Embryonic facial prominence (tissue), 1 donor: Measurements from ENCODE around the gene VRTN.
"Not testable (repeated sequence)": the region's sequence is repeated elsewhere in the genome, so short reads cannot be mapped to it uniquely, and the experiment has no call there.

Experiments
- DNase-seq: peaks from one replicate; pipeline ENCODE4 v3.0.0-alpha.2; 2016; ENCODE audit errors: extremely low spot score

Gene VRTN, protein sequence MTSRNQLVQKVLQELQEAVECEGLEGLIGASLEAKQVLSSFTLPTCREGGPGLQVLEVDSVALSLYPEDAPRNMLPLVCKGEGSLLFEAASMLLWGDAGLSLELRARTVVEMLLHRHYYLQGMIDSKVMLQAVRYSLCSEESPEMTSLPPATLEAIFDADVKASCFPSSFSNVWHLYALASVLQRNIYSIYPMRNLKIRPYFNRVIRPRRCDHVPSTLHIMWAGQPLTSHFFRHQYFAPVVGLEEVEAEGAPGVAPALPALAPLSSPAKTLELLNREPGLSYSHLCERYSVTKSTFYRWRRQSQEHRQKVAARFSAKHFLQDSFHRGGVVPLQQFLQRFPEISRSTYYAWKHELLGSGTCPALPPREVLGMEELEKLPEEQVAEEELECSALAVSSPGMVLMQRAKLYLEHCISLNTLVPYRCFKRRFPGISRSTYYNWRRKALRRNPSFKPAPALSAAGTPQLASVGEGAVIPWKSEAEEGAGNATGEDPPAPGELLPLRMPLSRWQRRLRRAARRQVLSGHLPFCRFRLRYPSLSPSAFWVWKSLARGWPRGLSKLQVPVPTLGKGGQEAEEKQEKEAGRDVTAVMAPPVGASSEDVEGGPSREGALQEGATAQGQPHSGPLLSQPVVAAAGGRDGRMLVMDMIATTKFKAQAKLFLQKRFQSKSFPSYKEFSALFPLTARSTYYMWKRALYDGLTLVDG

DNA sequence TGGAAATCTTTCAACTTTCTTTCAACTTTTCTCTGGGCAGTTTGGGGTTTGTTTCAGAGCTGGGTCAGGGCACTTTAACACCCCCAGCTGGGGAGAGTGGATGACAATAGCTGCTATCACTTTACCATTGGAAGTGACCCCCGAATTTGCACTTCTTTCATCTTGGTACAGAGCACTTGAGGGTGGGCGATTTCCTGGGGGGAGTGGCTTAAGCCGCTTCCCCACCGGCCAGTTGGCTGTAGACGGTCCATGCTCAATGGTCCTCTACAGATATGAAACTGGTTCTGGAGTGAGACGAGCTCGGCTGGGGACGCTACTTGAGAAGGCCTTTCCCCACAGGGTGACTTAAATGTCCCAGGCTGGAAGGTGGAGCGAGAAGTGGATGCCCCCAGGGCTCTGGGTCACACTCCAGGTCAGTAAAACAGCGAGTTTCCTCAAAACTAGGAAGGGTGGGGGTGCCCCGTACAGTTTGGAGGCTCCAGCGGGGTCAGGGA, at the start of gene VRTN:
Gene VRTN (plus strand): TSS at position 231 of the 494 bp plus-strand sequence. CDS start 8,313 bp downstream, outside the sequence.
- no peak for DNase-seq

- no peak for DNase-seq
Observed at GRCh38 chr14:74299061-74299545, 49.2 kb upstream of the VRTN start.

- DNase-seq = no peak
Observed at GRCh38 chr14:74301594-74302151, 46.6 kb upstream of the VRTN start.

DNA sequence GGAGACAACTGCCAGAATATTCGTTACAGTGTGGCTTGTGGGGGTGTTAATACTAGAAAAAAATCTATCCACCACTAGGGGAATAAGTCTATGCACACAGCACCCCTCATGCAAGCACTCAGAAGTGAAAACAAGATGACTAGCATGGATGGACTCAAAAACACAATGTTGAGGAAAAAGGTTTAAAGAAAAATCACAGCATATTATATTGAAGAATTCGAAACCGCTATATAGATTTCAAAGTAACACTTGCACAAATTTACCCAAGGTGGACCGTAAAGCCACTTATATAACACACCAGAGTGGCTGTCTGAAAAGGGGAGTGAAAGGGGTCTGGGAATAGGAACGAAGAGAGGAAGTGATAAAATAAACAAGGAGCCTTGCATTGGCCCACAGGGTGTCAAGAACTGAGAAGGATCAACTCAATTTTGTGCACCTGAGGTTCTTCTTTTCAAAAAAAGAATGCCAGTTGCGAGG, 46.1 kb upstream of the VRTN start:
- peak; percentile 12 for DNase-seq

DNA sequence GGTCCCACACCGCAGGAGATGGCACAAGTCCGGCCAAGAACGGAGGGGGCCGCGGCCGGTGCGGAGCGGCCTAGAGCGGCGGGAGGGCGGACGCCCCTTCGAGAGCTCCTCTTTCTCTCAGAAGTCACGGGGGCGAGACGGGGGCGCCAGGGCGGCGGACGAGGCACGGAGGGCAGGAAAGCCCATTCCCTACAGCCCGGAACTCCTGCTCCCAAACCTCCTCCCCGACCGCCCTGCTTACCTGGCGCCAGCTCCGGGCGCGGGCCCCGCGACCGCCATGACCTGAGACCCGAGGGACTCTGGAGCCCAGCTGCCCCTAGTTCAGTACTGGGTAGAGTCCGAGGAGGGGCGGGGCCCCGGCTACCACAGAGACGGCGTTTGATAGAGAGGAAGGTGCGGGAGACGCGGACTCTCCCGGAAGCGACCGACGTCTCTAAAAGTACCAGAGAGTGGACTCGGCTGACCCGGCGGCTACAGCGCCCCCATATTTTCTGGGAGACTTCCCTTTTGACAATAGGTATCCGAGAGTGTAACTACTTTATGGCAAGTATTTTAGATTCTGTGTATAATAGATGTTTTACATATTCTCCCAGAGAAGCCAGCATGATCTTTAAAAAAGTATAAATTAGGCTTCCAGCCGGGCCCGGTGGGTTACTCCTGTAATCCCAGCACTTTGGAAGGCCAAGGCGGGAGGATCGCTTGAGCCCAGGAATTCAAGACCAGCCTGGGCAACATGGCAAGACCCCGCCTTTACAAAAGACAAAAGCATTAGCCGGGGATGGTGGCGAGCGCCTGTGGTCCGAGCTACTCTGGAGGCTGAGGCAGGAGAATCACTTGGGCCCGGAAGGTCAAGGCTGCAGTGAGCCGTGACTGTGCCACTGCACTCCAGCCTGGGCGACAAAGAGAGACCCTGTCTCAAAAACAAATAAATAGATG, 45.4 kb upstream of the VRTN start, which contains the start of gene ABCD4:
Gene ABCD4 (minus strand): TSS at position 301 of the 936 bp plus-strand sequence. CDS start 22 bp downstream, at position 279.
- DNase-seq = peak; percentile 85

GRCh38 chr14:74308695-74309094, 39.6 kb upstream of the VRTN start:
- no peak for DNase-seq

DNA sequence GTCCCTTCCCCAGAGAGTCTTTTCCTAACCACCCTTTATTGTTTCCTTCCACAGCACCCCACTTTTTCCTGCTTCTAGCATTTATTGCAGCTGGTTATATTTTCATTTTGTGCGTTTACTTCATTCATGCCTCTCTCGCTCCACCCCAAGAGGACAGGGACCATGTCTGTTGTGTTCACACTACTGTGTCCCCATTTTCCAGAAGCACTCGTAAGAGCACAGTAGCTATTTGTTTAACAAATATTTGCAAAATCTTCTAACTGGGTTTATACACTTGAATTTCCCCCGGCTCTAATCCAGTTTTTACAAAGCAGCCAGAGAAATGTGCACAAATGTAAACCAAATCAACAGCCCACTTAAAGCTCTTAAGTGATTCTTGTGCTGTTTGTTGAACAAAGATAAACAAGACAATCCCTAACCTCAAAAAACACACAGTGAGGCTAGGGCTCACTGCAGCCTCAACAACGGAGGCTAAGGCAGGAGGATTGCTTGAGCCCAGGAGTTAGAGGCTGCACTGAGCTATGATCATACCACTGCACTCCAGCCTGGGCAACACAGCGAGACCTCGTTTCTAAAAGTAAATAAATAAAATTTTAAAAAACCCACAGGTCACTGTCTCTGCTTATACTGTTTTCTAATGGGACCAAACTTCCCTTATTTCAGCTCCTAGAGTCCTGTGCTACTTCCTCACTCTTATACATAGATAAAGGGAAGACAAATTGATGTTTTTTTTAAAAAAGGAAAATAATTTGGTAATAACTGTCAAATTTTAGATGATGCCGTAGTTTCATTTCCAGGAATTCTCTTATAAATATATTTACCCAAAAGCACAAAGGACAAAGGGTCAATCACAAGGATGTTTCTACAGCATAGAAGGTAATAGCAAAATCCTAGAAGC, 38.9 kb upstream of the VRTN start:
- DNase-seq = no peak

GRCh38 chr14:74312161-74312560, 36.1 kb upstream of the VRTN start:
- DNase-seq = no peak

- DNase-seq = no peak
Observed at GRCh38 chr14:74313601-74314000, 34.7 kb upstream of the VRTN start.

DNA sequence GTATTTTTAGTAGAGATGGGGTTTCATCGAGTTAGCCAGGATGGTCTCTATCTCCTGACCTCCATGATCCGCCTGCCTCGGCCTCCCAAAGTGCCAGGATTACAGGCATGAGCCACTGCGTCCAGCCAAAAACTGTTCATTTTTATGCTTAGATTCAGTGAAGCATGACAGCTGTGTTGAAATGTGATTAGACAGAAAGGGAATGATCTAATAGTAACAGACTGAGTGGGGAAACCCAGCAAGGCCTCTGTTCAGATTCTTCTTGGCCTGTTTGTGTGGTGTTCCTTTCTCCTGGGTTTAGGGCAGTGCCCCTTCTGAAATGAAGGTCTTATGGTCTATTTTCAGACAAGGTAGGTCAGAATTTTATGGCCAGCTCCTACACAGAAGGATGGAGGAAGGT, 33.7 kb upstream of the VRTN start:
- no peak for DNase-seq

- DNase-seq = no peak
Observed at GRCh38 chr14:74324931-74325361, 23.3 kb upstream of the VRTN start.

- no peak for DNase-seq
Observed at GRCh38 chr14:74325446-74325845, 22.8 kb upstream of the VRTN start.

- peak; percentile 46 for DNase-seq
Observed at GRCh38 chr14:74326369-74327152, 21.7 kb upstream of the VRTN start.

DNA sequence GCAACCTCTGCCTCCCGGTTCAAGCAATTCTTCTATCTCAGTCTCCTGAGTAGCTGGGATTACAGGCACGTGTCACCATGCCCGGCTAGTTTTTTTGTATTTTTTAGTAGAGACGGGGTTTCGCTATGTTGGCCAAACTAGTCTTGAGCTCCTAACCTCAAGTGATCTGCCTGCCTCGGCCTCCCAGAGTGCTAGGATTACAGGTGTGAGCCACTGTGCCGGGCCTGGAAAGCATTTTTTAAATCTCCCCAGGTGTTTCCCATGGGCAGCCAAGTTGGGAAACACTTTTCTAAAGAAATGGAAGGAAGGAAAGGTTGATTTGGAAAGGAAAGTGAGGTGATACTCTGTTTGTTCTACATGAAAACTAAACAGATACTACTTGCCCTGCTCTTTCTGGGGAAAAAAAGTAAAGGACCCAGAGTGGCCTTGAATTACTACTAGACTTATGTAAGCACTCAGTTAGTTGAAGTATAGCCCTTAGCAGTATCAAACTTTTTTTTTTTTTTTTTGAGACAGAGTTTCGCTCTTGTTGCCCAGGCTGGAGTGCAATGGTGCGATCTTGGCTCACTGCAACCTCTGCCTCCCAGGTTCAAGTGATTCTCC, 18.2 kb upstream of the VRTN start:
- DNase-seq = not testable (repeated sequence)

DNA sequence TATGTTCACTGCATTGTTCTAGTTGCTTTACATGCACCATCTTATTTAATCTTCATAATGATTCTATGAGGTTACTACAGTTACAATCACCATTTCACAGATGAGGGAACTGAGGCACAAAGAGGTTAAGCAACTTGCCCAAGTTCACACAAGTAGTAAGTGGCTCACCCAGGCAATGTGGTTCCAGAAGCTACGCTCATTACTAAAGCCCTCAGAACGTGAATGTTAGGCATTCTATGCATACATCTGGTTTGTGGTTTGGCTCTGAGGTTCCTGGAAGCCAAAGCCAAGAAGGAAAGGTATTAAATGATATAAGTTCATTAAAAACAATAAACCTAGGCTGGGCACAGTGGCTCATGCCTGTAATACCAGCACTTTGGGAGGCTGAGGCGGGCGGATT, 14.4 kb upstream of the VRTN start:
- DNase-seq = no peak

- no peak for DNase-seq
Observed at GRCh38 chr14:74346341-74346740, 1.9 kb upstream of the VRTN start.

DNA sequence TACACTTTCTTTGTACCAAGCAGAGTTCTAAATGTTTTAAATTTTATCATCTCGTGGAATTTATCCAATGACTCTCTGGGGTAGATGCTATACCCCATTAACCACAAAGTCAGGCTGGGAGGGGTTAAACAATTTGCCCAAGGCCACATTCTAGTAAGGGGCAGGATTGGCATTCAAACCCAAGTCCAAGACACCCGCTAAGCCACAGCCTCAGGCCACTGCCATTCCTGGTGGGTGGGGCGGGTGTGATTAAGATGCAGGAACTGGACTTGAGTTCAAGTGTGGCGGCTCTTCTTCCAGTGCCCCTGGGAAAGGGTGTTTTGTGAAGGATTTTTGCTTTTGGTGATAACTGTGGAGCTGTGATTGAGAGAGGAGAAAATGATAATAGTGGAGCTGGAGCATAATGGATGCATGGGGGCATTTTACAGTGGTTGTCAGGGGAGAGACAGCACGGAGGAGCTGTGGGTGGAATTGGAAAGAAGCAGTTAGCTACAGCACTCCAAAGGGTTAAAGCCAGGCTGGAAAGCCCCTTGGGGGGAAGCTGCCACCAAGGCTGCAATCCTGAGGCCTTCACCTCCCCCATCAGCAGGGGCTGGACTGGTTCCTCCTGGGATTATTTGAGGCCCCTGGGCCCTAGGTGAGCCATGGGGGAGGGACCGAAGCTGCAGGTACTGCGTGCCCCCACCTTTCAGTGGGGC, 1.0 kb upstream of the VRTN start:
- no peak for DNase-seq

- no peak for DNase-seq
Observed at GRCh38 chr14:74347795-74348100, 523 bp upstream of the VRTN start.
